Endothelial cell of umbilical vein (primary cell): Measurements from ENCODE around the gene CDHR1. TPM values are rescaled to one million over a fixed set of nuclear protein-coding genes. Genes with fewer than 3 reads are reported as not detected.

ENCODE experiments used
- BruUV-seq: library from RNA; stranded (reverse); fragments of 400-500 nt; replicated peaks from 2 replicates; lab custom pipeline; 2021; lab: Mats Ljungman, UMichigan
- CTCF ChIA-PET: fragments of 300-600, 350-600 bp; sonication (Branson Sonifier 250); formaldehyde crosslinking; loops from one replicate; lab custom pipeline; 2021; ENCODE audit warnings: antibody characterized with exemption, inconsistent platforms; lab: Charles Lee
- POLR2A ChIA-PET: fragments of 300-600, 350-600 bp; sonication (Branson Sonifier 250); formaldehyde crosslinking; loops from one replicate; lab custom pipeline; 2021; ENCODE audit warnings: antibody characterized with exemption, inconsistent platforms; lab: Charles Lee
- DNase-seq: peaks from one replicate; pipeline ENCODE4 v3.0.0-alpha.2; 2011; ENCODE audit warnings: low read depth, low spot score
- FAIRE-seq: peaks from 2 replicates; lab custom pipeline; 2011; peaks lifted over from hg19 to GRCh38; lab: Jason Lieb, UNC
- H2AFZ ChIP-seq: 2 replicates; pipeline ENCODE4 v1.6.0; 2012; ENCODE audit warnings: low read depth, low read length, control low read depth, inconsistent platforms
- H3K27ac ChIP-seq: 2 replicates; pipeline ENCODE4 v1.5.1; 2011; ENCODE audit warnings: low read depth, mild to moderate bottlenecking, control low read depth, low read length, moderate library complexity; ENCODE audit not compliant: insufficient read depth
- H3K27me3 ChIP-seq, 2 experiments: 2 replicates each; pipeline versions ENCODE4 v1.6.0 to v1.6.1; 2011; ENCODE audit warnings: low read length in 2 of 2, mixed read lengths in 1 of 2; ENCODE audit not compliant: control insufficient read depth in 2 of 2, insufficient read depth in 2 of 2
- H3K36me3 ChIP-seq, 2 experiments: 2 replicates in 1 of 2; 3 replicates in 1 of 2; pipeline ENCODE4 v1.5.1; 2011; ENCODE audit warnings: low read length in 2 of 2, mild to moderate bottlenecking in 1 of 2, moderate library complexity in 1 of 2; ENCODE audit not compliant: control insufficient read depth in 2 of 2, insufficient read depth in 2 of 2; ENCODE audit errors: extremely low read depth in 1 of 2
- H3K4me1 ChIP-seq: 3 replicates; pipeline ENCODE4 v1.5.1; 2011; ENCODE audit warnings: mild to moderate bottlenecking, low read length; ENCODE audit not compliant: control insufficient read depth, insufficient read depth; ENCODE audit errors: extremely low read depth
- H3K4me2 ChIP-seq: 2 replicates; pipeline ENCODE4 v1.6.1; 2011; ENCODE audit warnings: low read length, control low read depth, mixed read lengths; ENCODE audit not compliant: insufficient read depth
- H3K4me3 ChIP-seq, 3 experiments: fragments of 200-600 bp in 1 of 3; sonication (generic), shearing (Covaris generic) in 1 of 3; replicated peaks in 1 of 3; 2 replicates each; pipeline ENCODE4 v1.5.1; 2011 to 2016; ENCODE audit warnings: control low read depth in 3 of 3, low read length in 3 of 3, mild to moderate bottlenecking in 2 of 3, inconsistent platforms in 1 of 3, low read depth in 1 of 3, moderate library complexity in 1 of 3; ENCODE audit not compliant: insufficient read depth in 1 of 3
- H3K79me2 ChIP-seq: 2 replicates; pipeline ENCODE4 v1.6.0; 2012; ENCODE audit warnings: low read length, inconsistent platforms; ENCODE audit not compliant: control insufficient read depth, insufficient read depth
- H3K9ac ChIP-seq: replicated peaks from 2 replicates; pipeline ENCODE3; 2011; ENCODE audit warnings: low read length, control low read depth; ENCODE audit not compliant: insufficient read depth; ENCODE audit errors: extremely low read depth
- H3K9me1 ChIP-seq: replicated peaks from 3 replicates; pipeline ENCODE4 v1.6.0; 2011; ENCODE audit warnings: mild to moderate bottlenecking, low read length; ENCODE audit not compliant: control insufficient read depth, insufficient read depth; ENCODE audit errors: extremely low read depth
- H3K9me3 ChIP-seq: replicated peaks from 2 replicates; pipeline ENCODE4 v1.5.1; 2012; ENCODE audit warnings: low read length, inconsistent platforms; ENCODE audit not compliant: control insufficient read depth, insufficient read depth
- H4K20me1 ChIP-seq: replicated peaks from 2 replicates; pipeline ENCODE3; 2011; ENCODE audit warnings: mild to moderate bottlenecking, low read length; ENCODE audit not compliant: control insufficient read depth, insufficient read depth; ENCODE audit errors: extremely low read depth
- EZH2 ChIP-seq: IDR thresholded peaks from 2 replicates; pipeline ENCODE4 v1.6.1; 2012; ENCODE audit warnings: borderline replicate concordance, low read depth, mild to moderate bottlenecking, moderate library complexity, low read length, inconsistent platforms; ENCODE audit not compliant: severe bottlenecking
- FOS ChIP-seq: IDR thresholded peaks from 2 replicates; pipeline ENCODE4 v1.6.1; 2011; ENCODE audit warnings: mild to moderate bottlenecking, low read length, moderate library complexity, borderline replicate concordance; ENCODE audit not compliant: insufficient read depth
- GATA2 ChIP-seq: IDR thresholded peaks from 2 replicates; pipeline ENCODE4 v1.7.0; 2011; ENCODE audit warnings: low read depth, mild to moderate bottlenecking, moderate library complexity, mixed read lengths, low read length; ENCODE audit not compliant: insufficient read length, insufficient read depth
- JUN ChIP-seq: IDR thresholded peaks from 2 replicates; pipeline ENCODE4 v1.6.1; 2011; ENCODE audit warnings: borderline replicate concordance, low read depth; ENCODE audit not compliant: insufficient read length, insufficient read depth
- MYC ChIP-seq: IDR thresholded peaks from one replicate; pipeline ENCODE4 v1.6.1; 2011; ENCODE audit warnings: mild to moderate bottlenecking, low read depth, low read length
- POLR2A ChIP-seq: IDR thresholded peaks from 2 replicates; pipeline ENCODE4 v1.6.1; 2012; ENCODE audit warnings: low read depth, mild to moderate bottlenecking, control low read depth, low read length
- POLR2AphosphoS5 ChIP-seq: IDR thresholded peaks from 2 replicates; pipeline ENCODE4 v1.6.1; 2012; ENCODE audit warnings: low read depth, mild to moderate bottlenecking, control low read depth, low read length, moderate library complexity; ENCODE audit not compliant: insufficient read depth
- dilution Hi-C: fragments of 300-500 bp; cut with MboI; formaldehyde crosslinking; loops from one replicate; pipeline ENCODE4 v1.15.0; 2019; ENCODE audit warnings: low sequenced_read_pairs; ENCODE audit not compliant: extremely low pct_ligation_motif_present
- intact Hi-C: fragments of 100-400 bp; cut with micrococcal nuclease; formaldehyde crosslinking; loops from one replicate; pipeline ENCODE4 v1.10.0; 2022
- polyA plus RNA-seq, 4 experiments: library from polyadenylated mRNA; depleted of rRNA in 3 of 4; stranded (reverse) in 3 of 4; unstranded in 1 of 4; fragments of >200 nt; gene quantifications; 2 replicates each; pipeline versions ENCODE4 v1.2.1 to v1.2.3, GENCODE V29; 2011 to 2012; ENCODE audit warnings: missing spikeins in 1 of 4
- total RNA-seq: library from RNA; stranded (reverse); gene quantifications from 2 replicates; pipeline ENCODE4 v1.2.3, GENCODE V29; 2021
- TF ChIP-seq, protein P1 (sequence below), 2 donors: IDR thresholded peaks; 1 replicate in 1 of 2; 2 replicates in 1 of 2; pipeline ENCODE4 v1.5.1; 2011; ENCODE audit warnings: low read length in 2 of 2, mild to moderate bottlenecking in 2 of 2, moderate library complexity in 2 of 2, control low read depth in 1 of 2, inconsistent platforms in 1 of 2, low read depth in 1 of 2; ENCODE audit not compliant: insufficient read depth in 1 of 2; ENCODE audit errors: extremely low read depth in 1 of 2
- TF ChIP-seq, protein P2 (sequence below): IDR thresholded peaks from 2 replicates; pipeline ENCODE4 v1.6.1; 2011; ENCODE audit not compliant: insufficient read depth, insufficient read length

Gene CDHR1
- total and polyA plus RNA-seq, 2 donors (not counting 3 experiments of a cell fraction or from before 2014, with no cell fraction given), result 0.11 to 0.53 TPM

DNA sequence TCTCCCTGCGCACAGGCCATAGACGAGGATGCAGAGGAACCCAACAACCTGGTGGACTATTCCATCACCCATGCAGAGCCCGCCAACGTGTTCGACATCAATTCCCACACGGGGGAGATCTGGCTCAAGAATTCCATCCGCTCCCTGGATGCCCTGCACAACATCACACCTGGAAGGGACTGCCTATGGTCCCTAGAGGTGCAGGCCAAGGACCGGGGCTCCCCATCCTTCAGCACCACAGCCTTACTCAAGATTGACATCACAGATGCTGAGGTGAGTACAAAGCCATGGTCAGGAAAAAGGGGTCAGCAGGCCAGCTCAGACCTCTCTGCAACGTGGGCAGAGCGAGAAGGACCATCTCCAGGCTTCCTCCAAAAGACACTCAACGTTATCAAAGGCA lies 18.7 kb downstream of the CDHR1 start:
- intact Hi-C loops, result no loop called here
- H3K79me2 ChIP-seq, result no peaks in the 10 kb centered on the region
- dilution Hi-C loops, result no loop called here
- no peak overlapping the region for H3K4me3 ChIP-seq
- no peak for TF ChIP-seq FOS
- no peak for TF ChIP-seq POLR2AphosphoS5
- TF ChIP-seq, protein P1, sequence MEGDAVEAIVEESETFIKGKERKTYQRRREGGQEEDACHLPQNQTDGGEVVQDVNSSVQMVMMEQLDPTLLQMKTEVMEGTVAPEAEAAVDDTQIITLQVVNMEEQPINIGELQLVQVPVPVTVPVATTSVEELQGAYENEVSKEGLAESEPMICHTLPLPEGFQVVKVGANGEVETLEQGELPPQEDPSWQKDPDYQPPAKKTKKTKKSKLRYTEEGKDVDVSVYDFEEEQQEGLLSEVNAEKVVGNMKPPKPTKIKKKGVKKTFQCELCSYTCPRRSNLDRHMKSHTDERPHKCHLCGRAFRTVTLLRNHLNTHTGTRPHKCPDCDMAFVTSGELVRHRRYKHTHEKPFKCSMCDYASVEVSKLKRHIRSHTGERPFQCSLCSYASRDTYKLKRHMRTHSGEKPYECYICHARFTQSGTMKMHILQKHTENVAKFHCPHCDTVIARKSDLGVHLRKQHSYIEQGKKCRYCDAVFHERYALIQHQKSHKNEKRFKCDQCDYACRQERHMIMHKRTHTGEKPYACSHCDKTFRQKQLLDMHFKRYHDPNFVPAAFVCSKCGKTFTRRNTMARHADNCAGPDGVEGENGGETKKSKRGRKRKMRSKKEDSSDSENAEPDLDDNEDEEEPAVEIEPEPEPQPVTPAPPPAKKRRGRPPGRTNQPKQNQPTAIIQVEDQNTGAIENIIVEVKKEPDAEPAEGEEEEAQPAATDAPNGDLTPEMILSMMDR (IDR thresholded peaks at IDR 0.05; ENCODE audit: extremely low read depth in 1 of 2, insufficient read depth in 1 of 2, low read depth in 1 of 2, low read length in 2 of 2), result no peak
- no peak for TF ChIP-seq POLR2A
- TF ChIP-seq GATA2, result no peak
- no peak for TF ChIP-seq EZH2
- TF ChIP-seq MYC, result no peak
- TF ChIP-seq, protein P2, sequence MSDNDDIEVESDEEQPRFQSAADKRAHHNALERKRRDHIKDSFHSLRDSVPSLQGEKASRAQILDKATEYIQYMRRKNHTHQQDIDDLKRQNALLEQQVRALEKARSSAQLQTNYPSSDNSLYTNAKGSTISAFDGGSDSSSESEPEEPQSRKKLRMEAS, result no peak
- TF ChIP-seq JUN, result no peak
- H3K36me3 ChIP-seq, result no peaks in the 10 kb centered on the region
- H3K9me1 ChIP-seq, result no peaks in the 10 kb centered on the region
- ChIA-PET POLR2A (no interaction called here), CTCF (no interaction called here)
- no peak overlapping the region for H3K9ac ChIP-seq
- no peak overlapping the region for H3K27ac ChIP-seq
- no peaks in the 10 kb centered on the region for H3K4me1 ChIP-seq
- H4K20me1 ChIP-seq, result no peaks in the 10 kb centered on the region
- DNase-seq (no peak), FAIRE-seq (no peak)
- BruUV-seq, result no TSS peak
- no peaks in the 10 kb centered on the region for H3K9me3 ChIP-seq
- H2AFZ ChIP-seq, result no peak overlapping the region
- no peak overlapping the region for H3K4me2 ChIP-seq
- no peaks in the 10 kb centered on the region for H3K27me3 ChIP-seq
